Heart right ventricle (tissue), 16 donors: ENCODE data around the gene CYP11A1. TPM values are rescaled to one million over a fixed set of nuclear protein-coding genes. Genes with fewer than 3 reads are reported as not detected.

Source experiments
- ATAC-seq, 8 donors: fragments of 200-7000 bp; cut with Tn5 transposase; one replicate each; pipeline ENCODE4 v1.9.1; 2020; ENCODE audit warnings: mild to moderate bottlenecking in 8 of 8, moderate library complexity in 8 of 8, moderate number of reproducible peaks in 1 of 8
- DNase-seq, 2 donors: peaks; one replicate each; pipeline ENCODE4 v3.0.0-alpha.2; 2020
- H3K27ac ChIP-seq, 10 donors: fragments of 200-600 bp; sonication (generic) in 2 of 10; one replicate each; pipeline versions ENCODE4 v1.5.0 to v1.8.0; 2020 to 2022; ENCODE audit warnings: mild to moderate bottlenecking in 3 of 10
- H3K27me3 ChIP-seq, 7 donors: fragments of 200-600 bp; one replicate each; pipeline ENCODE4 v1.8.0; 2021 to 2022; ENCODE audit warnings: mild to moderate bottlenecking in 2 of 7
- H3K36me3 ChIP-seq, 9 donors: fragments of 200-600 bp; sonication (generic) in 1 of 9; one replicate each; pipeline versions ENCODE4 v1.5.0 to v1.8.0; 2020 to 2022; ENCODE audit warnings: mild to moderate bottlenecking in 2 of 9
- H3K4me1 ChIP-seq, 9 donors: fragments of 200-600 bp; sonication (generic) in 1 of 9; one replicate each; pipeline versions ENCODE4 v1.5.0 to v1.8.0; 2020 to 2022; ENCODE audit warnings: mild to moderate bottlenecking in 4 of 9
- H3K4me3 ChIP-seq, 10 donors: fragments of 200-600 bp; sonication (generic) in 2 of 10; one replicate each; pipeline versions ENCODE4 v1.5.0 to v1.8.0; 2020 to 2022; ENCODE audit warnings: mild to moderate bottlenecking in 7 of 10, moderate library complexity in 2 of 10
- H3K9me3 ChIP-seq, 11 donors: fragments of 200-600 bp in 10 of 11; sonication (generic) in 2 of 11; one replicate each; pipeline versions ENCODE4 v1.5.0 to v1.8.0; 2013 to 2022; ENCODE audit warnings: mild to moderate bottlenecking in 2 of 11, control low read depth in 1 of 11, moderate library complexity in 1 of 11
- WGBS, 2 donors: extraction: QIAGEN DNeasy Blood & Tissue Kit; methylation state at CpG; one replicate each; pipeline ENCODE4 v1.1.7; 2013; ENCODE audit warnings: inconsistent platforms in 1 of 2; 5-methylcytosine and 5-hydroxymethylcytosine counted together
- intact Hi-C, 10 donors: fragments of 100-400 bp; cut with DNase I; formaldehyde crosslinking; loops; one replicate each; pipeline versions ENCODE4 v1.11.1 to v1.14.2; 2022
- polyA plus RNA-seq, 2 donors: library from polyadenylated mRNA; stranded (reverse); fragments of 200-250 nt; gene quantifications; one replicate each; pipeline ENCODE4 v1.2.3, GENCODE V29; 2013
- total RNA-seq, 10 donors: library from RNA; stranded (reverse); fragmentation: NEBNext Ultra II Directional in 3 of 10; extraction: Animal tissue kit (Norgen Biotek cat#: 25700) in 3 of 10; gene quantifications; one replicate each; pipeline versions ENCODE4 v1.2.1 to v1.2.4, GENCODE V29; 2021 to 2023
- TF ChIP-seq, protein P1 (sequence below), 9 donors: fragments of 200-600 bp; sonication (generic) in 2 of 9; IDR thresholded peaks; one replicate each; pipeline versions ENCODE4 v1.5.0 to v1.8.0; 2021 to 2022; ENCODE audit warnings: antibody characterized with exemption in 9 of 9, mild to moderate bottlenecking in 5 of 9, moderate library complexity in 1 of 9
- donor health status: Arrhythmogenic right ventricular cardiomyopathy.
- donor health status: ischemic (EF 13 %, LVEDD 7.1; RV severe dilation, severe dysfunction).
- donor health status: healthy with polysubstance abuse.
- donor health status: DM: no; HTN: yes; CAD: no.
- donor health status: DM: no; HTN: no; CAD: no.
- donor health status: ischemic (EF 25% LVEDD 6.9; RV normal size, moderate dysfunction).
- donor health status: ischemic (EF 25% LVEDD 5.7; RV mildly dilated, moderate dysfunction).
- donor health status: healthy.
- donor health status: DM: yes; HTN: yes; CAD: no.
- donor health status: Ischemic cardiomyopathy.
- donor health status: ischemic (EF 35%, LVEDD 5.7; RV mildly dilated, moderate dysfunction).
- donor health status: nonischemic (EF 11% LVEDD 7.7; RV severe dilation, severe dysfunction).
- donor health status: DM: yes; HTN: yes; CAD: no.
- donor health status: PGD.
- donor health status: ischemic (EF 29% LVEDD 5.4; RV normal size, mild dysfunction).
- donor health status: nonischemic (EF 23%, LVEDD 6.1; RV moderate dilation, normal function).

The CYP11A1 gene
- total and polyA plus RNA-seq, 12 donors, result 0.06 to 3.6 (median 2.1) TPM

GRCh38 chr15:74345051-74345450, 22.4 kb downstream of the CYP11A1 start:
- no peak for DNase-seq
- Histone ChIP-seq H3K9me3 (no peaks in the 10 kb centered on the region), H3K27ac (no peak overlapping the region), H3K4me1 (no peaks in the 10 kb centered on the region), H3K36me3 (no peaks in the 10 kb centered on the region), H3K27me3 (no peaks in the 10 kb centered on the region), H3K4me3 (no peak overlapping the region)
- WGBS, 2 donors, result 82 to 83% methylated on average over 10 of the region's 10 CpGs
- no peak for ATAC-seq
- intact Hi-C loops, result no loop called here
- TF ChIP-seq, protein P1, sequence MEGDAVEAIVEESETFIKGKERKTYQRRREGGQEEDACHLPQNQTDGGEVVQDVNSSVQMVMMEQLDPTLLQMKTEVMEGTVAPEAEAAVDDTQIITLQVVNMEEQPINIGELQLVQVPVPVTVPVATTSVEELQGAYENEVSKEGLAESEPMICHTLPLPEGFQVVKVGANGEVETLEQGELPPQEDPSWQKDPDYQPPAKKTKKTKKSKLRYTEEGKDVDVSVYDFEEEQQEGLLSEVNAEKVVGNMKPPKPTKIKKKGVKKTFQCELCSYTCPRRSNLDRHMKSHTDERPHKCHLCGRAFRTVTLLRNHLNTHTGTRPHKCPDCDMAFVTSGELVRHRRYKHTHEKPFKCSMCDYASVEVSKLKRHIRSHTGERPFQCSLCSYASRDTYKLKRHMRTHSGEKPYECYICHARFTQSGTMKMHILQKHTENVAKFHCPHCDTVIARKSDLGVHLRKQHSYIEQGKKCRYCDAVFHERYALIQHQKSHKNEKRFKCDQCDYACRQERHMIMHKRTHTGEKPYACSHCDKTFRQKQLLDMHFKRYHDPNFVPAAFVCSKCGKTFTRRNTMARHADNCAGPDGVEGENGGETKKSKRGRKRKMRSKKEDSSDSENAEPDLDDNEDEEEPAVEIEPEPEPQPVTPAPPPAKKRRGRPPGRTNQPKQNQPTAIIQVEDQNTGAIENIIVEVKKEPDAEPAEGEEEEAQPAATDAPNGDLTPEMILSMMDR (IDR thresholded peaks at IDR 0.05), result no peak

GRCh38 chr15:74343797-74344127, 23.7 kb downstream of the CYP11A1 start:
- Histone ChIP-seq H3K27ac (no peak overlapping the region), H3K9me3 (no peaks in the 10 kb centered on the region), H3K27me3 (no peaks in the 10 kb centered on the region), H3K4me1 (no peaks in the 10 kb centered on the region), H3K36me3 (no peaks in the 10 kb centered on the region), H3K4me3 (no peak overlapping the region)
- 90 to 92% methylated on average over 8 of the region's 8 CpGs for WGBS, 2 donors
- no peak for ATAC-seq
- intact Hi-C loops, result no loop called here
- no peak for DNase-seq
- TF ChIP-seq, protein P1 (IDR thresholded peaks at IDR 0.05), result no peak

- Histone ChIP-seq H3K27ac (no peak overlapping the region), H3K9me3 (no peaks in the 10 kb centered on the region), H3K27me3 (no peaks in the 10 kb centered on the region), H3K4me3 (no peak overlapping the region), H3K4me1 (no peaks in the 10 kb centered on the region), H3K36me3 (no peaks in the 10 kb centered on the region)
- intact Hi-C loops, result no loop called here
- DNase-seq (no peak), ATAC-seq (no peak)
- TF ChIP-seq, protein P1 (IDR thresholded peaks at IDR 0.05), result no peak
- 91 to 93% methylated on average over 14 of the region's 14 CpGs for WGBS, 2 donors
Observed at GRCh38 chr15:74343127-74343796, 24.2 kb downstream of the CYP11A1 start.

- Histone ChIP-seq H3K27me3 (no peaks in the 10 kb centered on the region), H3K36me3 (no peaks in the 10 kb centered on the region), H3K4me3 (no peak overlapping the region), H3K4me1 (no peaks in the 10 kb centered on the region), H3K27ac (no peak overlapping the region), H3K9me3 (no peaks in the 10 kb centered on the region)
- no peak for ATAC-seq
- 48 to 52% methylated on average over 4 of the region's 4 CpGs for WGBS, 2 donors
- TF ChIP-seq, protein P1 (IDR thresholded peaks at IDR 0.05), result no peak
- DNase-seq, result no peak
- intact Hi-C loops, result no loop called here
Observed at GRCh38 chr15:74340150-74340549, 27.3 kb downstream of the CYP11A1 start.
